Measurements from ENCODE around the gene GPC5.

- TF ChIP-seq ZNF274 (IDR thresholded peaks at IDR 0.05; ENCODE audit: low read depth, low read length) (no peak), YY1 (IDR thresholded peaks at IDR 0.05; ENCODE audit: insufficient read depth, insufficient read length) (no peak)
These were observed 1016.4 kb downstream of the GPC5 start for GRCh38 chr13:92414851-92415250.
